HG02678 (cell line): Measurements from ENCODE around the gene ARNT2.

Experiments
- ATAC-seq: cut with Tn5 transposase; IDR thresholded peaks from one replicate; pipeline ENCODE4 v1.9.1; 2021; ENCODE audit warnings: mild to moderate bottlenecking, moderate library complexity; ENCODE audit not compliant: unreplicated experiment

Gene ARNT2

DNA sequence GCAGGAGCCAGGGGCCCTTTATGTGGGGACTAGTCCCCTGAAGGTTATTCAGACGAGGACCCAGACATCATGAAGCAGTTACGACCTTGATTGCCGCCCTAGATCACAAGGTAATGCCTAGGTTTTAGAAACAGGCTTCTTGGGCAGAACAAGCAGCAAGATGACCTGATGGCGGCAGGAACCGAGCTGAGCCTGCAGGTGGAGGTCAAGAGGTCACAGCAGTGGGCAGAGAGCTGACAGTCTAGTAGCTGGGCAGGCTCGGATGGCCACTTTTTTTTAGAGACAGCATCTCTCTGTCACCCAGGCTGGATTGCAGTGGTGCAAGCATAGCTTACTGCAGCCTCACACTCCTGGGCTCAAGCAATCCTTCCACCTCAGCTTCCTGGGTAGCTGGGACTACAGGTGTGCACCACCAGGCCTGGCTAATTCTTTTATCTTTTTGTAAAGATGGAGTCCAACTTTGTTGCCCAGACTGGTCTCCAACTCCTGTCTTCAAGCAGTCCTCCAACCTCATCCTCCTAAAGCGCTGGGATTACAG, 207.4 kb downstream of the ARNT2 start:
- no peak for ATAC-seq

DNA sequence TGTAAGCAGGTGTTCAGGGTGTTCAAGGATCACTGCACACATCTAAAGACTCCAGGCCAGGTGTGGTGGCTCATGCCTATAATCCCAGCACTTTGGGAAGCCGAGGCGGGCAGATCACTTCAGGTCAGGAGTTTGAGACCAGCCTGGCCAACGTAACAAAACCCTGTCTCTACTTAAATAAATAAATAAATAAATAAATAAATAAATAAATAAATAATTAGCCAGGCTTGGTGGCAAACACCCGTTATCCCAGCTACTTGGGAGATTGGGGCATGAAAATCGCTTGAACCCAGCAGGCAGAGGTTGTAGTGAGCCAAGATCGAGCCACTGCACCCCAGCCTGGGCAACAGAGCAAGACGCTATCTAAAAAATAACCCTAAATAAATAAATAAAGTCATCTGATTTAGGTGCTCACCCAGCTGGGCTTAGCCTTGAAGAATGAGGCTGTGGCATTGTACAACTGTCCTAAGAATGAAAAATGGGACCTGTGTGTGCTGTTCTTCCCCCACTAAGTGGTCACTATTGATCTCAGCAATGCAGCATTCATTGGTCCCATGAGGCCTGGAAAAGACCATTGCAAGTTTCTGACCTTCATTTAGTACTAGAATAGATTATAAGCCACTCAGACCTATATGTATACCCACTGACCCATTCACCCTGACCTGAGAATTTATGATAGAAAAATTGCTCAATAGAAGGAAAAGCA, 208.1 kb downstream of the ARNT2 start:
- ATAC-seq = no peak

DNA sequence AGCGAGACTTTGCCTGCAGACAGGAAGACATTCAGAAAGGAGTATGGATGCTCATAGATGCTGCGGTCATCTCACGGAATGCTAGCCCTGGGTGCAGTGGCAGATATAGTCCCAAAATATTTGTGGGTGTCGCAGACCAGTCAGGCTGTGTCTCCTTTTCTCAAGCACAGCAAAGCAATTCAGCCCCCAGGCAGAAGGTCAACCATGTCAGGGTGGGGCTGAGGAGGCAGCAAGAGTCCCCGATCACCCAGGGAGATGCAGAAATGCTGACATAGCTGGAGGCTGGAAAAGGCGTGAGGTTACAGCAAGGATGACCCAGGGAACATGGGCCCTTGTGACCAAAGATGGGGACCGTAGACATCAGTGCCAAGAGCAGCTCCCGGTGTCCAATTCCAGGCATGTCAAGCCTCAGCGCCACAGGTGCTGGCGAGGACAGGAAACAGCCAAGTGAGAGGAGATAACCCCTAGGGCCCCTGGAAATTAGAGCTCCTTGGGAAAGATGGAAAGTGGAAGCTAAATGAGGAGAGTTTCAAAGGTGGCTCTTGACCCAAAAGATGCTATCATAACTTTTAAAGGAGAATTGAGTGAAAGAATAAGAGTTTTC, 209.7 kb downstream of the ARNT2 start:
- no peak for ATAC-seq

DNA sequence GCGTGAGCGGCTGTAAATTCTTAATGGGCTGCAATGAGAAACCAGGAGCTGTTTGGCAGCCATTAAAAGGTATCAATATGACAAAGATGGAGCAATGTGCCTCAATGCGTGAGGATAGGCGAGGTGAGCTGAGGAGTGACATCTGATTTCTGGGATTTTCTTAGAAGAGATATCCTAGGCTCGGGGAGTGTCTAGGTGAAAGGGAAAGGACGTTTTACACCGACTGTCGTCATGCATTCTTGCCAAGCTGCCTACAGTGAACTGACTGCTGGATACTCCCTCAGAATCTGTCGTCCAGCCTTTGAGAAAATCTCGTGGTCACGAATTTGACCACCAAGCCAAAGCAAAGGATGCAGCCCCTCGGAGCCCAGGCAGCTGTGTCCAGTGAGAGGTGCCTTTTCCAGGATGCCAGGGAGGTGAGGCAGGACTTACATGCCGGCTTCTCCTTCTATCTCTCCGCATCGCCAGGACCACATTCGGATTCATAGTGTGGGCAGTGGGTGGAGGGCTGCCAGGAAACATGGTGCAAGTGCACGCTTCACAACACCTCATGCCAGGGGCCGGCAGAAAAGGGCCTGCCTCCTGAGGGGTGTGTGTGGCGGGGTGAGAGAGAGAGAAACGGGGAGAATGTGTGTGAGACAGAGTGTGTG, 210.7 kb downstream of the ARNT2 start:
- no peak for ATAC-seq

DNA sequence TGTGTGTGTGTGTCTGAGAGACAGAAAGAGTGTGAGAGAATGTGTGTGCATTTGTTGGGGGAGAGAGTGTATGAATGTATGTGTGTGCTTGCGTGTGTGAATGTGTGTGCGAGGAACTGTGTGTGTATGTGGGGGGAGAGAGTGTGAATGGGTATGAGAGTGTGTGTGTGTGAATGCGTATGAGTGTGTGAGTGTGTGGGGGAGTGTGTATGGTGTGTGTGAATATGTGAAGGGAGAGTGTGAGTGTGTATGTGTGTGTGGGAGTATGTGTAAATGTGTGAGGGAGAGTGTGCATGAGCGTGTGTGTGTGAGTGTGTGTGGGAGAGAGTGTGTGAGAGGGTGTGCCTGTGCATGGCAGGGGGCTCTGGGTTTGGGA, 211.2 kb downstream of the ARNT2 start:
- no peak for ATAC-seq

DNA sequence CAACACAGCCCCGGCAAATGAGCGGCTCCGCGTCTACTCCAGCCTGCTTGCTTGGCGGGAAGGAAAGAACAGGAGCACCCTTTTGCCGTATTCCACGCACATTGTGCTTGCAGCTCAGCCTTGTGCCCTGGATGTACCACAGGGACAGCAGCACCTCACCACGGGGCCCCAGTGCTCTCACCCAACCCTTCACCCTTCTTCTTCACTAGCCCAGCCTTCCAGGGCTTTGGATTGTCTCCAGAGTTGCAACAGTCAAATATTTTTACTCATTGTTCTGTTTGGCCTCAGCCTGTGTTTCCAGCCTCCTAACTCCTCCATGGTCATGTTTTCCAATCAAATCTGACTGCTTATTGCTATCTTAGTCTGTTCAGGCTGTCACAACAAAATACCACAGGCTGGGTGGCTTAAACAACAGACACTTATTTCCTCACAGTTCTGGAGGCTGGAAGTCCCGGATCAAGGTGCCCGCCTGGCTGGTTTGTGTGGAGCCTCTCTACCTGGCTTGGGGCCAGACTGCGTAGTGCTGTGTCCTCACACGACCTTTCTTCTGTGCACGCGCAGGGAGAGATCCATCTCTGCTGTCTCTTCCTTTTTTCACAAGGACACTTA, 211.7 kb downstream of the ARNT2 start:
- no peak for ATAC-seq

DNA sequence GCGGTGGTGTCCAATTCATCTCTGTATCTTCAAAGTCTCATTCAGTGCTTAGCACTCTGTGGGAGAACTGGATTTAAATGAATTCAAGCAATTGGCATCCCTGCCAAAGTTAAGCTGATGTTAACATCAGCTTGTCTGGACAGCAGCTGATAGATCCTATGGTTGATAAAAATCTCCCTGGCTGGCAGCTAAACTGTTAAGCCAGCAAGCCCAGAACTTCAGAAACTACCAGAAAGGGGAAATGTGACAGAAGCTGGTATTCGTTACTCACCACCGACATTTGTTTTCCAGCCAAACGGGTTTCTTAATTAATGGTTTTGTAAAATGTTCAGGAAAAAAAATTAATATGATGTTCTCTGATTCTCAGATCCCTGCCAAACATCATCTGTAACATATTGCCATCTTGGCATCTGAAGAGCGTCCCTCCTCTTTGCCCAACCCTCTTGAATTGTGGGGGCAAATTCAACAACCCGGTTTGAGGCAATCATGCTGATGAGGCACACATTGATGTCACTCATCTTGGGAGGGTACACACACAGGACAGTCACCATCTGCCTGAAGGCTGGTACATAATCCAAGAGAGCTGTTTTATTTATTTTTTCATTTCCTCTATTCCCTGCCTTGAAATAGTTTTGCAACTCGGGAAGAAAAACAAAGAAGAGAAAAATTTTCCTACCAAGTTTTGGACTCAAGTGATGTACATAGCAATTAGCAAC, 214.7 kb downstream of the ARNT2 start:
- ATAC-seq = no peak

DNA sequence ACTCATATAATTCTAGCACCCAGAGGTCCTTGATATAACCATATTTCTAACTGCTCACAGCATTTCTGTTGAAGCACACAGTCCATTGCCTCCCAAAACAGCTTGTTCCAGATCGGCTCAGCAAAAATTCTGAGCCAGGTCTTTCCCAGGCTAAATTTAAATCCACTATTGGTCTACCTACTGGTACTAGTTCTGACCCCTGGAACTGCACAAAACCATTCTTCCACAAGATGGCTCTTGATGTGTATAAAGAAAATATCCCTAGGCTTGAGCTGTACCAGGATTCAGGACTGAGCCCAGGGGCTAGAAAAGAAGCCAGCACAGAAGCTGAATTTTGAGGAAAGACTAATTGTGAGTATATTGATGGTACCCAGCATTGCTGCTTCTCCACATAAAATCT, 215.5 kb downstream of the ARNT2 start:
- ATAC-seq = no peak

DNA sequence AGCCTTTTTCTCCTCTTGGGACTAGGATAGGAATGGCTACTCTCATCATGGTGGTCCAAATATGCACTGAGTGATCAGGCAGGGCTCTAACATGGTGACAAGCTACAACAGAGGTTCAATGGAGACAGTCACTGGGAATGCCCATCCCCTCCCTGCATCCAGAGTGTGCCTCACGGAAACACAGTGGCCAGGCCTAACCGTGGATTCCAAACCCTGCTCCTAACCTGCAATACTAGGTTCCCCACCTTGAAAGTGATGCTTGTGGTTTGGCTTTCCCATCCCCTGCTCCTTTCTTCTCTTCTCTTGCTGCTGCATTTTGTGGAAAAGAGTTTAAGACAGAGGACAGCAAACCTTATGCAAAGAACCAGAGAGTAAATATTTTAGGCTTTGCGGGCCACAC, 216.0 kb downstream of the ARNT2 start:
- ATAC-seq = no peak

DNA sequence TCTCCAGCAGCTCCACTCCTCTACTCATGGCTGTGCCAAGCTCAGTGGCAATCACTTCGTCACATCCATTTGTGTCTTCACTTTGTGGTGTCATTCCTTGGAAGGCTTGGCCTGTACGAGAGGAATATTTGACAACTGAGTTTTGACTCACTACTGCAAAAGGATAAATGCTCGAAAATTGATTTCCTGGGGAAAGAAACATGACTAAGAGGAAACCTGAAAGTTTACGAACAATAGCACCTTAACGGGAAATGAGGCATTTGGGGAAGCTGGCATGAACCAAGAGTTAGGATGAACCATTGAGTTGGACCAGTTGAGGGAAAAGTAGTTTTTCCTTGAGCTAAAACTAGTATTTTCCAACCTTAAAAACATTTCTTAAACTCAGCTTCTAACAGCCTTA, 216.7 kb downstream of the ARNT2 start:
- ATAC-seq = no peak

DNA sequence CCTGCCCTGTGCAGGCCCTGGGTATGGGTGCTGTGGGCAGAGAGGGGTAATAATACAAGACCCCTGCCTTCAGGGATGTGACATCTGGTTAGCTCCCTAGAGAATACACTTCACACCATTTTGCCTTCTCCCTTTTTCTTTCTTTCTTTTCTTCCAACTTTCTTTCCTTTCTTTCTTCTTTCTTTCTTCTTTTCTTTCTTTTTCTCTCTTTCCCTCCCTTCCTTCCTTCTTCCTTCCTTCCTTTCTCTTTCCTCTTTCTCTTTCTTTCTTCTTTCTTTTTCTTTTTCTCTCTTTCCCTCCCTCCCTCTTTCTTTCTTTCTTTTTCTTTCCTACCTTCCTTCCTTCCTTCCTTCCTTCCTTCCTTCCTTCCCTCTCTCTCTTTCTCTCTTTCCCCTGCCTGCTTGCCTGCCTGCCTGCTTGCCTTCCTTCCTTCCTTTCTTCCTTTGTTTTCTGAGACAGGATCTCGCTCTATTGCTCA, 222.5 kb downstream of the ARNT2 start:
- no peak for ATAC-seq

DNA sequence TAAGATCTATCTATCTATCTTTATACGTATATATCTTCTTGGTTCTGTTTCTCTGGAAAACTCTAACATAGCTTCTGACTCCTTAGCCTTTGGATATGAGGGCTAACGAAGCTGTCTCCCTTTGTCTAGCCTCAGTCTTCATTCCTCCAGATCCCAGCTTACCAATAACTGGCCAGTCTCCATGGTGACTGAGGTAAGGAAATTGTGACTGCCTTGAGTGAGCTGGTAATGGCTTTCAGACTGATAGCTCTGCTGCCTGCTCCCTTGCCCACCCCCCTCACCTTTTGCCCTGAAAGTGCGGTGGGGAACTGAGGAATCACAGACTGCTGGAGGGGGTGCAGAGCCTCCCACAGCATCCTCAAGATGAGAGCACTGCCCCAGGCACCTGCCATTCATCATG, 225.2 kb downstream of the ARNT2 start:
- ATAC-seq = no peak

DNA sequence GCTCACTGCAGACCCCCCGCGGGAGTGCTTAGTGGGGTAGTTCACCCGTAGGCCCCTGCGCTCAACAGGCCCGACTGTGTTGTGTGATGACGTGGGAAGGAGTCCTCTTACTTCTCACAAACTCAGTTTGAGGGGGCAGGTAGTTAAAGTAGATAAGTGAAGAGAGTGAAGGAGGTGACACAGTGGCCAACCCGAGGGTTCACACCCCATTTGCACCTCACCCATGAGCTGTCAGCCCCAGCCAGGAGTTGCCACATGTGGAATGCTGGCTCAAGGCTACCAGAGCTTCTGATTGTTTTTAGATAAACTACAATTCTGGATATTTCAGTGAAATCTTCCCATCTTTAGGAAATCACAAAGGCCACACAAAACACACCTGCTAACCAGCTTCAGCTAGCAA, 226.8 kb downstream of the ARNT2 start:
- no peak for ATAC-seq

DNA sequence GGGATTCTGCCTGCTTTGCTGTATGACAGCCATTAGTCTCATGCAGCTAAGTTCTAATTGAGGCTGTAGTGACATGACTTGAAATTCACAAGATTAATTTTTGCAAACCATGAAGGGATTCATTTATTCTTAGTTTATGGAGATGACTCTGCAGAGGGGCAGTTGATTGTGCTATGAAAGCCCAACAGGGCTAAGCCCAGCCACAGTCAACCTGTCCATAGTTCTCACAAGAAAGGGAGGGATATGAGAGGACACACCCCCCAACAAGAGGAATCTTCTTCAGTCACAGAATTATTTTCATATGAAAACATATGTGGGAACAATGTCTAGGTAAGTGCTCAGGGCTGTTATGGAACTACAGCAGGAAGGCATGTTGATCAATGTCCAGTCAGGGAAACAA, 229.0 kb downstream of the ARNT2 start:
- ATAC-seq = no peak

DNA sequence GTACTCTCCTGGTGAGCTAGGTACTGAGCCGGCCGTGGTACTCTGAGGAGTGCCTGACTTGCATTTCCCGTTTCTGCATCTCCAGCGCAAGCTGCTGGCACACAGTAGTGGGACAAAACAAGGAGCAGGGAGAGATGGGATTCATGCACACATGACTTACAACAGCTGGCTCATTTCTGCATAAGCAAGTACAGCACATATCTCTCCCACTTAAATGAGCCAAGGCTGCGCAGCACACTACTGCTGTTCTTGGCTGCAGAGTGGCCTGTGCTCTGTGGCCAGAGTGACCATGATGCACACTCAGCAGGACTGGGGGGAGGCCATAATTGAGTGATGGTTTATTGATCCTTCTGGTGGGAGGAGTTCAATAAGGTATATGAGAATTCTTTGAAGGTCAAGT, 231.8 kb downstream of the ARNT2 start:
- no peak for ATAC-seq

DNA sequence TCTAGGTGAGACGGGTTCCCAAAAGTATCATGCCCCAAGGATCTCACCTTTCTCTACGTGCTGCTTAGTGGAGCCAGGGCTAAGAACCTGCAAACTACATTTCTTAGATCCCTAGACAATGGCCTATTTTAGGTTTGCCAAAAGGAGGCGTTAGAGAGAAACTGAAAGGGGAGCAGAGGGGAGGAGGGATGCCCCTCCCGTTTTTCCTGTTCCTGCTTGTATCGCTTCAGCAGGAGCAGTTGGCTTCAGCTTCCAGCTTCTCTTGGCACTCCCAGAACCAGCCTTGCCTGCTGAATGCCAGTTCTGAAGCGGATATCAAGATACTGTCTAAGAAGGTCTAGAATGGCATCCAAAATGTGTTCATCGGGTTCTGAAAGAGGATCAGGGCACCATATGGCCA, 232.5 kb downstream of the ARNT2 start:
- no peak for ATAC-seq

DNA sequence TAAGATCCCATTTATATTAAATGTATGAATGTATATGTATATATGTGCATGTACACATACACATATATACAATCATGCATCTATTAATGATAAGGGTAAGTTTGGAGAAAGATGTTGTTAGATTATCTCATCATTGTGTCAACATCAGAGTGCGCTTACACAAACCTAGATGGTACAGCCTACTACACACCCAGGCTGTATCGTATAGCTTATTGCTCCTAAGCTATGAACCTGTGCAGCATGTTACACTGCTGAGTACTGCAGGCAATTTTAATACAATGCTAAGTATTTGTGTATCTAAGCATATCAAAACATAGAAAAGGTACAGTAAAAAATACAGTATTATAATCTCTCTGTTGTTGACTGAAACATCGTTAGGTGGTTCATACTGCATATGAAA, 233.6 kb downstream of the ARNT2 start:
- no peak for ATAC-seq

DNA sequence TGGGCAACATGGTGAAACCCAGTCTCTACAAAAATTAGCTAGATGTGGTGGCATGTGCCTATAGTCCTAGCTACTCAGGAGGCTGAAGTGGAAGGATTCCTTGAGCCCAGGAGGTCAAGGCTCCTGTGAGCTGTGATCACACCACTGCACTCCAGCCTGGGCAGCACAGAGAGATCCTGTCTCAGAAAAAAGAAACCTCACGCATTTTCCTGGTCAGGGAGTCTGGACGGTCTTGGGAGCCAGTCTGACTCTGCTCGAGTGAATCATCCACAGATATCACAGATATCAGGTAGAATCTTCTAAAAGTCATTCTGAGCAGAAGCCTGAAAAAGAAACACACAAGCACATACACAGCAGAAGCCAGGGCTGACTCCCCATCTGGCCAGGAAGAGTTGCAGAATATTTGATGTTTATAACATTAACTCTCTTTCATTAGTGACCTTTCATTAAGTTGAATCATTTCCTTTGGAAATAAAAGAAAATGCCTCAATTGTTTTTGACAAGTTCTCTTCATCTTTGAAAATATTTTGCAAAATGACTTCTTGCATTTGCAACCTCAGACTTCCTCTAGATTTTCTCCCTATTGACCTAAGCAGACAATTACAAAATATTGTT, 234.5 kb downstream of the ARNT2 start:
- no peak for ATAC-seq

DNA sequence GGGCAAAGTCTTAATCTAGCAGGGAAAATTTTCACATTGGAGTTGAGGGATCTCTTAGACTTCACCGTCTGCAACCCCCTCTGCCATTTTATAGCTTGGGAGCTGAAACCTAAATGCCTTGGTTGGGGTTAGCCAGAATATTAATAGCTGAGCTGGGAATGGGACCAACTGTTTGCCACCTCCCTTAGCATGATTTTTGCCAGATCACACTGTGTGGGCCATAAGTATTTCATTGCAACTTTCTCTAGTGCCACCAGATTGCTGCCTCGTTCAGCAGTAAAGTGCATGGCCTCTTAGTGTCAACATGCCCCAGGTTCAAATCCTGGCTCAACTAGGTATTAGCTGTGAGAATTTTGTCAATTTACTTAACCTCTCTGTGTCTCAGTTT, 235.0 kb downstream of the ARNT2 start:
- no peak for ATAC-seq

DNA sequence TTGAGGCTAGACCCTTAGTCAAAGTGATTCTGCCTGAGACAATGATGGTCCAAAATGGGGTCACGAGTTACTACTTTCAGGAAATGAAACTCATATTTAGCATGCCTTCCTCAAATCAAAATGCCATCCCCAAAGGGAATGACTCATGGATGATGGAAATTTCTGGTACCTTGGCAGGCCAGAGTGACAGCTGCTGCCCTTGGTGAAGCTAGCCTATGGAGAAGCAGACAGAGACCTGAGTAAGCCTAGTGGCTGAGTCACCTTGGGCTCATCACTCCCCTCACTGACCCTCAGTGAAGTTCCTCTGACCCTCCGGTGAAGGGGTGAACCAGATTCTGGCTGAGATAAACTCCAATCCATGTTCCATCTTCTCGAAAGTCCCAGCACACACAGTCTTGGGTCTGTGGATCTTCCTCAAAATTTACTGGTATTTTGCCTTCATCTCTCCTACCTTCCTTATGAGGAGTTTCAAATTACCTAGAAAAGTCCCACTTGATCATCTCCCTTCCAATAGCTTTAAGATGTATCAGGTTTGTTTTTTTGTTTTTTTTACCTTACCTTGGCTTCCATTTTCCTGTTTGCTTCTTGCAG, 236.4 kb downstream of the ARNT2 start:
- ATAC-seq = no peak
